ENCODE results near the gene AATK.

DNA sequence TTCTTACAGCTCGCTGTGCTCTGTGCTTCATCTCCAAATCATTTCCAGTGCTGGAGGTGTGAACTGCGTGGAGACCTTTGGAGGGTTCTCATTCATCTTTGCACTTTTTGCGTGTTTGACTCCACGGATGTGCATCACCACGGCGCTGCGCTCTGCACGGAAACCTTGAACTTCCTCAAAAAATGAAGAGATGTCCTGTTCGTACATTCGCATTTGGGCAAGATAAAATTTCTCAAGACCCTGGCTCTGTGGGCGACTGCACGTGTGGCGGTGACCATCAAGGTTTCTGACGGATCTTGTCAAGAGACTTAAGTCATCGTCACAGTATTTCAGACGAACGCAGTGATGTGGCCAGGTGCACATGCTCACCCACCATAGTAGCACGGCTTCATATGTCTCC, 11.1 kb downstream of the AATK start:
- no peak for TF ChIP-seq POLR2A (IDR thresholded peaks at IDR 0.05)
- TF ChIP-seq, protein P1, sequence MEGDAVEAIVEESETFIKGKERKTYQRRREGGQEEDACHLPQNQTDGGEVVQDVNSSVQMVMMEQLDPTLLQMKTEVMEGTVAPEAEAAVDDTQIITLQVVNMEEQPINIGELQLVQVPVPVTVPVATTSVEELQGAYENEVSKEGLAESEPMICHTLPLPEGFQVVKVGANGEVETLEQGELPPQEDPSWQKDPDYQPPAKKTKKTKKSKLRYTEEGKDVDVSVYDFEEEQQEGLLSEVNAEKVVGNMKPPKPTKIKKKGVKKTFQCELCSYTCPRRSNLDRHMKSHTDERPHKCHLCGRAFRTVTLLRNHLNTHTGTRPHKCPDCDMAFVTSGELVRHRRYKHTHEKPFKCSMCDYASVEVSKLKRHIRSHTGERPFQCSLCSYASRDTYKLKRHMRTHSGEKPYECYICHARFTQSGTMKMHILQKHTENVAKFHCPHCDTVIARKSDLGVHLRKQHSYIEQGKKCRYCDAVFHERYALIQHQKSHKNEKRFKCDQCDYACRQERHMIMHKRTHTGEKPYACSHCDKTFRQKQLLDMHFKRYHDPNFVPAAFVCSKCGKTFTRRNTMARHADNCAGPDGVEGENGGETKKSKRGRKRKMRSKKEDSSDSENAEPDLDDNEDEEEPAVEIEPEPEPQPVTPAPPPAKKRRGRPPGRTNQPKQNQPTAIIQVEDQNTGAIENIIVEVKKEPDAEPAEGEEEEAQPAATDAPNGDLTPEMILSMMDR (IDR thresholded peaks at IDR 0.05): no peak

Measured in tibial nerve (tissue), 3 donors.